ENCODE results near the gene PTP4A1. TPM values are rescaled to one million over a fixed set of nuclear protein-coding genes. Genes with fewer than 3 reads are reported as not detected.

PTP4A1 gene
- total and polyA plus RNA-seq, 2 of the 4 experiments (the other 2 are of a cell fraction) = 31.2 to 53.1 TPM

DNA sequence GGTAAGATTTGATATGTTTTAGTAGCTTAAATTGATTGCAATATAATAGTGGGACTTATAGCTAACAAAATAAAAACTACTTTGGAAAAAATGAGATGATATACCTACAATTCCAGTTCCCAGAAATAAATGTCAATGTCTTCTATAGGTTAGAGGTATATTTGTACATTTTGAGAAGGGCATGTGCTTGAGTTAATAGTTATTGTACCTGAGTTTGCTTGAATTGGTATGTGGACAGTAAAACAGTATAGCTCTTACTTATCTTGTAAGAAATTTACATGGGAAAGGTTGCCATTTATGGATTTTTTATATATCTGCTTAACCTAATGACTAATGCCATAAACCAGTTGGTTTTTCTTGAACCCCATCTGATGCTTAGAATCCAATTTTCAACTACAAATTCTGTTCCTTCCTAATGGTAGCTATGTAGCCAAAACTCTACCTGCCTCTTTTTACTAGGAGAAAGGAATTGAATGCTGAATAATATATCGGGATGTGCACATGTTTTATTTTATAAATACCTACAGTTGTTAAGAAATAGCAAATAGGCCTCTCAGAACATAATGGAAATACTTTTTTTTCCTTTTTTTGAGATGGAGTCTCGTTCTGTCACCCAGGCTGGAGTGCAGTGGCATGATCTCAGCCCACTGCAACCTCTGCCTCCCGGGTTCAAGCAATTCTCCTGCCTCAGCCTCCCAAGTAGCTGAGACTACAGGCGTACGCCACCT lies 4.9 kb downstream of the PTP4A1 start:
- ATAC-seq (ENCODE audit: low read depth) (no peak), DNase-seq (no peak)
- H3K27me3 ChIP-seq (ENCODE audit: control insufficient read depth, insufficient read depth, low read length) = no peaks in the 10 kb centered on the region
- H4K5ac ChIP-seq (ENCODE audit: low read depth, low read length) = no peak overlapping the region
- H3K4me3 ChIP-seq (ENCODE audit: insufficient read depth, low read depth, low read length) = no peak overlapping the region
- dilution Hi-C loops (cut with HindIII; ENCODE audit: low sequenced_read_pairs, unreplicated experiment) (no loop called here), intact Hi-C loops (cut with micrococcal nuclease) (loop anchor here (10.0 kb wide), 1 partner anchor 122 kb away; no protein-coding TSS in a partner anchor), in situ Hi-C loops (cut with MboI; ENCODE audit: low sequenced_read_pairs) (no loop called here)
- H3K9me3 ChIP-seq (ENCODE audit: control insufficient read depth, insufficient read depth, low read length) = no peaks in the 10 kb centered on the region
- WGBS, 2 experiments (ENCODE audit: extremely low coverage in 2 of 2, insufficient read length in 1 of 2) = no CpG with 5 or more reads among the region's 5 CpGs
- H4K20me1 ChIP-seq (ENCODE audit: insufficient read depth, low read length) = peaks cover 35% of the 10 kb centered on the region
- H2AK5ac ChIP-seq (ENCODE audit: low read depth, low read length) = no peak overlapping the region
- H3K4me2 ChIP-seq (ENCODE audit: low read depth, low read length) = no peak overlapping the region
- H3K4ac ChIP-seq (ENCODE audit: low read depth, low read length) = no peak overlapping the region
- CTCF ChIA-PET = no interaction called here
- no peak overlapping the region for H3K9ac ChIP-seq (ENCODE audit: low read depth, low read length)
- POLR2A ChIA-PET (ENCODE audit: unreplicated experiment) = no interaction called here
- H4K8ac ChIP-seq (ENCODE audit: low read depth in 2 of 2, low read length in 2 of 2) = no peak overlapping the region
- H2BK5ac ChIP-seq (ENCODE audit: low read depth, low read length, poor library complexity, severe bottlenecking) = no peak overlapping the region
- H2AK9ac ChIP-seq (replicated peaks; ENCODE audit: low read depth, low read length, poor library complexity) = no peak overlapping the region
- H3K27ac ChIP-seq (ENCODE audit: insufficient read depth, low read length) = no peak overlapping the region
- peaks cover 33% of the 10 kb centered on the region for H3K36me3 ChIP-seq (ENCODE audit: control insufficient read depth, insufficient read depth, low read length)
- H2BK120ac ChIP-seq (ENCODE audit: low read depth, low read length) = no peak overlapping the region
- no peak overlapping the region for H2BK20ac ChIP-seq (ENCODE audit: low read depth, low read length)
- H4K91ac ChIP-seq (ENCODE audit: insufficient read depth, low read depth, low read length) = no peak overlapping the region
- H3K79me1 ChIP-seq (ENCODE audit: low read depth in 1 of 2, low read length in 2 of 2) = peaks cover 11% of the 10 kb centered on the region in 2 experiments
- TF ChIP-seq, protein P1, sequence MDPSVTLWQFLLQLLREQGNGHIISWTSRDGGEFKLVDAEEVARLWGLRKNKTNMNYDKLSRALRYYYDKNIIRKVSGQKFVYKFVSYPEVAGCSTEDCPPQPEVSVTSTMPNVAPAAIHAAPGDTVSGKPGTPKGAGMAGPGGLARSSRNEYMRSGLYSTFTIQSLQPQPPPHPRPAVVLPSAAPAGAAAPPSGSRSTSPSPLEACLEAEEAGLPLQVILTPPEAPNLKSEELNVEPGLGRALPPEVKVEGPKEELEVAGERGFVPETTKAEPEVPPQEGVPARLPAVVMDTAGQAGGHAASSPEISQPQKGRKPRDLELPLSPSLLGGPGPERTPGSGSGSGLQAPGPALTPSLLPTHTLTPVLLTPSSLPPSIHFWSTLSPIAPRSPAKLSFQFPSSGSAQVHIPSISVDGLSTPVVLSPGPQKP (IDR thresholded peaks at IDR 0.05; ENCODE audit: borderline replicate concordance, low read depth, low read length) = no peak
- TF ChIP-seq, protein P2, sequence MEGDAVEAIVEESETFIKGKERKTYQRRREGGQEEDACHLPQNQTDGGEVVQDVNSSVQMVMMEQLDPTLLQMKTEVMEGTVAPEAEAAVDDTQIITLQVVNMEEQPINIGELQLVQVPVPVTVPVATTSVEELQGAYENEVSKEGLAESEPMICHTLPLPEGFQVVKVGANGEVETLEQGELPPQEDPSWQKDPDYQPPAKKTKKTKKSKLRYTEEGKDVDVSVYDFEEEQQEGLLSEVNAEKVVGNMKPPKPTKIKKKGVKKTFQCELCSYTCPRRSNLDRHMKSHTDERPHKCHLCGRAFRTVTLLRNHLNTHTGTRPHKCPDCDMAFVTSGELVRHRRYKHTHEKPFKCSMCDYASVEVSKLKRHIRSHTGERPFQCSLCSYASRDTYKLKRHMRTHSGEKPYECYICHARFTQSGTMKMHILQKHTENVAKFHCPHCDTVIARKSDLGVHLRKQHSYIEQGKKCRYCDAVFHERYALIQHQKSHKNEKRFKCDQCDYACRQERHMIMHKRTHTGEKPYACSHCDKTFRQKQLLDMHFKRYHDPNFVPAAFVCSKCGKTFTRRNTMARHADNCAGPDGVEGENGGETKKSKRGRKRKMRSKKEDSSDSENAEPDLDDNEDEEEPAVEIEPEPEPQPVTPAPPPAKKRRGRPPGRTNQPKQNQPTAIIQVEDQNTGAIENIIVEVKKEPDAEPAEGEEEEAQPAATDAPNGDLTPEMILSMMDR (conservative IDR thresholded peaks at IDR 0.05; ENCODE audit: low read depth, low read length) = no peak
- TF ChIP-seq MAZ (IDR thresholded peaks at IDR 0.05; ENCODE audit: borderline replicate concordance, low read depth, low read length) (no peak), CEBPB (IDR thresholded peaks at IDR 0.05; ENCODE audit: low read depth, low read length) (no peak), SMC3 (IDR thresholded peaks at IDR 0.05; ENCODE audit: low read depth, low read length) (no peak), NFE2L2 (IDR thresholded peaks at IDR 0.05; ENCODE audit: low read depth, low read length) (no peak)
- TF ChIP-seq, protein P3, sequence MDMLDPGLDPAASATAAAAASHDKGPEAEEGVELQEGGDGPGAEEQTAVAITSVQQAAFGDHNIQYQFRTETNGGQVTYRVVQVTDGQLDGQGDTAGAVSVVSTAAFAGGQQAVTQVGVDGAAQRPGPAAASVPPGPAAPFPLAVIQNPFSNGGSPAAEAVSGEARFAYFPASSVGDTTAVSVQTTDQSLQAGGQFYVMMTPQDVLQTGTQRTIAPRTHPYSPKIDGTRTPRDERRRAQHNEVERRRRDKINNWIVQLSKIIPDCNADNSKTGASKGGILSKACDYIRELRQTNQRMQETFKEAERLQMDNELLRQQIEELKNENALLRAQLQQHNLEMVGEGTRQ (IDR thresholded peaks at IDR 0.05; ENCODE audit: low read depth, low read length) = no peak
- no peaks in the 10 kb centered on the region for H3K4me1 ChIP-seq (ENCODE audit: control insufficient read depth, insufficient read depth, low read length)
- BruUV-seq (replicated peaks) = no TSS peak
- no peak overlapping the region for H3K23ac ChIP-seq (ENCODE audit: low read depth, low read length)
- no peak overlapping the region for H2AFZ ChIP-seq (replicated peaks; ENCODE audit: low read length, poor library complexity)
- H3K18ac ChIP-seq (ENCODE audit: low read depth, low read length) = no peak overlapping the region
- H3K9me1 ChIP-seq (ENCODE audit: insufficient read depth, low read length) = no peaks in the 10 kb centered on the region
- H3K14ac ChIP-seq (replicated peaks; ENCODE audit: low read depth, low read length) = no peak overlapping the region
- H2BK15ac ChIP-seq (ENCODE audit: low read depth, low read length) = no peak overlapping the region
- no peak overlapping the region for H3K56ac ChIP-seq (ENCODE audit: extremely low read depth, insufficient read depth, low read length)
